GM18868 (cell line): ENCODE results near the gene ASB10.

ENCODE experiments used
- ATAC-seq: cut with Tn5 transposase; IDR thresholded peaks from one replicate; pipeline ENCODE4 v1.9.1; 2021; ENCODE audit warnings: mild to moderate bottlenecking, moderate library complexity; ENCODE audit not compliant: unreplicated experiment

ASB10 gene

DNA sequence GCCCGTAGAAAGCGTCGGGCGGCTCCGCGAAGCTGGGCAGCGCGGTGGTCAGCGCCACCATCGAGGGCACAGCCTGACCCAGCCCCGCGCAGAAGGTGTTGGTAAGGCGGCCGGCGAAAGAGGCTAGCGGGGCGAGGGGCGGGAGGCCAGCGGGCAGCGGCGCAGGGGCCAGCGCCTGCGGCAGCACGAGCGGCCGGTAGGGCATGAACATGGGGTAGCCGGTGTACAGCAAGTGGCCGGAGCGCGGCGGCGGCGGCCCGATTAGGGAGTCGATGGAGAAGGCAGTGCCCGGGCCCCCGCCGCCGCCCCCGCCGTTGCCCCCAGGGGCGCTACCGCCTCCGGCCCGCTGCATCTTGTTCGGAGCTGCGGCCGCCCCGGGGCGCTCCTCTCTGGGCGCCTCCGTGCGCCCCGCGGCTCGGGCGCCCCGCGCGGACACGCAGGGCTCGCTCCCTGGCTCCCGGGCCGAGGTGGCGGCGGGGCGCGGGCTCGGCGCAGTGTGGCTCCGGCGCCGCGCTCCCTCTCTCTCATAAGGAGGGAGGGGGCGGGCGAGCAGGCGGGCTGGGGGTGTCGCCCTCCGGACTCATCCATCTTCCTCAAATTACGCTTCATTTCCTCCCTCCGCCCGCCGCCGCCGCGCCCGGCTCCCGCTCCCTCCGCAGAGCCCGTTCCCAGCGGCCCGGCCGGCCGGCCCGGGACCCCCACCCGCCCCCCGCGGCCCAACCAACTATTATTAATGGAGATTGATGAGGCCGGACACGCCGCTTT is 19.7 kb downstream of the ASB10 start, which contains the start of gene GBX1:
Gene GBX1, minus strand, starts transcription at position 498 of the 765 bp plus-strand sequence. Its CDS starts 146 bp downstream, at position 352.
- no peak for ATAC-seq

DNA sequence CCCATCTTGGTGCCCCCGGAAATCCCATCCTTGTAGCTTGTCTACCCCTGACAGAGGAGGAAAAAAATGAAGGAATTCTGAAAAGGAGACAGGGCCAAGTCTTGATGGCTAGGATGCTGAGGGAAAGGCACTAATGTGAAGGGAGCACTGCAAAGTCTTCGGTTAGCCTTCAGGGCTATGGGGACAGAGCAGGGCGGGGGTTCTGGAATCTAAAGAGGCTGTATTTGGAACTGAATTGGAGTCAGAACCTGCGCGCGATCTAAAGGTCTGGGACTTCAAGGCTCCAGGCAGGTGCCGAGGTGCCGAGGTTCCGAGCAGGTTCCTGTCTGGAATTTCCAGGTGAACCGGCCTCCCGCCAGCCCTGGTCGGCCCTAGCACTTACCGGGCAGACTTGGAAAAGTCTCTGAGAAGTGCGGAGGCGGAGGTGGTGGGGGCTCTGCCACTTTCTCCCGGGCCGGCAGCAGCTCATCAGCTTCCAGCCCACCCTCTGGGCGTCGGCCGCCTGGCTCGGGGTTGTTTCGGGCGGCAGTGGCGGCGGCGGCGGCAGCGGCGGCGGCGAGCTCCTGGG is 20.3 kb downstream of the ASB10 start:
- ATAC-seq: no peak

DNA sequence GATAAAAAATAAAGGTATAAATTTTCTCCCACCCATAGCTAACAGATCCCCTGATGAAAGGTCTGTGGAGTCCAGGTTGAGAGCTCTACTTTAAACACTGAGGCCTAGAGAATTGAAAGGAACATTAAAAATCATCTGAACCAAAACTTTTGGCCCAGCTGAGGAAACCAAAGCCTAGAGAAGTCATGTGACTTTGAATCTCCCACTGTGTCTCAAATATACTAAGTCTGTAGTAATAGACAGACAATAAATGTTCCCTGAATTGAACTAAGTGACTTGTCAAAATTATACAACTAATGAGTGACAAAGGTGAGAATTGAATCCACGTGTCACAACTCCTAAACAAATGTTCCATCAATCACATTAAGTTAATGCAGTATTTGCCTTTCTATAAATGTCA is 25.3 kb downstream of the ASB10 start:
- no peak for ATAC-seq

DNA sequence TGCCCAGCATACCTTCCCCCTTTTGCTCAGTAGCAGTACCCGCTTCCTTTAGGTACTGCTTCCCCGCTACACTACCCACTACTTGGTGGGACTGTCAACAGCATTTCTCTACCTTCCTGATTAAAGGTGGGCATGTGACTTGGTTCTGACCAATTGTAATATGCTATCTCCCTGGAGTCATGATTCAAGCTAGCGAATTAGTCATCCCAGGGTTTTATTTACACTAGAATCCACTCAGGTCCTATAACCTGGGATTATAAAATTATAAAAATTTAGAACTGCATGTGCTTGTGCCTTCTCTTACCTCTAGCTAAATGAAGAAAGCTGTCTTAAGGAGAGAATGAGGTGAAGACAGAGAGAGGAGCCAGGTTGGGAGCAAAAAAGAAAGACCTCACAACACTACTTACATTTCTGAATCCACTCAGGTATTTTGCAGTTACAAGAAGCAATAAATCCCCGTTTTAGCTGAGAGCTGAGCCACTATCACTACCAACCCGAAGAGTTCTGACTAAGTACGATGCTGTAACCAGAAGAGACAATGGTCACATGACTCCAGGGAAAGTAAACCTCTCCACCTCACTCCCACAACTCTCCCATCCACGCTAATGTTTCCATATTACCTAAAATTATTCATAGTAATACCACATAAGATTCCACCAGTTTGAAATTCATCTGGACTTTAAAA is 29.3 kb downstream of the ASB10 start:
- no peak for ATAC-seq

DNA sequence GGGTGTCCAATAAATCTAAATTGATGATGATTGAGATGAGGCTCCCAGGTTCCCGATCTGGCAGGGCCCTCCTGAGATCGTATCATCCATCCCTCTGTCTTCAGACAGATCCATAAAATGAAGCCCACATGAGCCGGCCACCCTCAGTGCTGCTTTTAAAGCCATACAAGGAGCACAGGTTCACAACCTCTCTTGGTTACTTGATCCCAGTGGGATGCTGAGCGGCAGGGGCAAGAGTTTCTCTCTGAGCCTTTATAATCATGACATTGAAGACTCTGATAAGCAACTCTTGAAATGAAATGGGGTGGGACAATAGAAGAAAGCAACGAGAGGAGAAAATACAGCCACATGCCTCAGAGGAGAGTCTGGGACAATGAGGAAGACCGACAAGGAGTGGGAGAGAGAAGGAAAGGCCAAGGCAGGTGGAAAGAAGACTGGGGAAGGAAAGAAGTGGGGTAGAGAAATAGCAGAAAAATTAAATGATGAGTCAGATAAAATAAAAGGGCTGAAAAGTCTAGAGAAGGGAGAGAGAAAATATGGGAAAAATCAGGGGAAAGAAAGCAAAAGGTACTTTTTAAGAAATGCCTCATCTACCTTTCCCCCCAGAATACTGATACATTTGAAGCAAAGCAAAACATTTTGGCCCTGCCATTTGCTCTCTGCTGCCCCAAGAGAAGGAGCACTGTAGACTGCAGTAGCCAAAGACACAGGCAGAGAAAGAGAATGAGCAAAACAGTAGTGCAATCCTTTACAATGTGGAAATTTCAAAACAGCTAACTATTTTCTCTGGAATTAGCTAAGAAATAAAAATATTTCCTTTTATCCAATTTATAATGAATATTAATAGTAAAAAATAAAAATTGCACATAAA is 34.2 kb downstream of the ASB10 start:
- no peak for ATAC-seq

DNA sequence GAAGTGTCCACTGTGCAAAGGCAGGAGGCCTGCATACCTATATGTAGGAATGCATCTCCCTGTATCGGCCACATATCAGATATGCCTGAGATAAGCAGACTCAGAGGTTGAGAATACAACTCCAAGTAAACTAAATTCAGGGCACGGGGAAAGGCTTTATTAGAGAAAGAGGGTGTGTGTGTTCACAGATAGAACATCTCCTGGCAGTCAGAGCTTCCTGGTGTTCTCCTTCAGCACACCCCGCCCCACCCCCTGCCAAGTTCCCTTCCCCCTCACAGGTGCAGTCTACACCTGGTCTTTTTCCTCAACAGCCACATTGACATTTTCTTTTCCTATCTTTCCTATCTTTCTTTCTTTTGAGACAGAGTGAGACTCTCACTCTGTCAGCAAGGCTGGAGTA is 36.7 kb downstream of the ASB10 start:
- ATAC-seq: no peak

DNA sequence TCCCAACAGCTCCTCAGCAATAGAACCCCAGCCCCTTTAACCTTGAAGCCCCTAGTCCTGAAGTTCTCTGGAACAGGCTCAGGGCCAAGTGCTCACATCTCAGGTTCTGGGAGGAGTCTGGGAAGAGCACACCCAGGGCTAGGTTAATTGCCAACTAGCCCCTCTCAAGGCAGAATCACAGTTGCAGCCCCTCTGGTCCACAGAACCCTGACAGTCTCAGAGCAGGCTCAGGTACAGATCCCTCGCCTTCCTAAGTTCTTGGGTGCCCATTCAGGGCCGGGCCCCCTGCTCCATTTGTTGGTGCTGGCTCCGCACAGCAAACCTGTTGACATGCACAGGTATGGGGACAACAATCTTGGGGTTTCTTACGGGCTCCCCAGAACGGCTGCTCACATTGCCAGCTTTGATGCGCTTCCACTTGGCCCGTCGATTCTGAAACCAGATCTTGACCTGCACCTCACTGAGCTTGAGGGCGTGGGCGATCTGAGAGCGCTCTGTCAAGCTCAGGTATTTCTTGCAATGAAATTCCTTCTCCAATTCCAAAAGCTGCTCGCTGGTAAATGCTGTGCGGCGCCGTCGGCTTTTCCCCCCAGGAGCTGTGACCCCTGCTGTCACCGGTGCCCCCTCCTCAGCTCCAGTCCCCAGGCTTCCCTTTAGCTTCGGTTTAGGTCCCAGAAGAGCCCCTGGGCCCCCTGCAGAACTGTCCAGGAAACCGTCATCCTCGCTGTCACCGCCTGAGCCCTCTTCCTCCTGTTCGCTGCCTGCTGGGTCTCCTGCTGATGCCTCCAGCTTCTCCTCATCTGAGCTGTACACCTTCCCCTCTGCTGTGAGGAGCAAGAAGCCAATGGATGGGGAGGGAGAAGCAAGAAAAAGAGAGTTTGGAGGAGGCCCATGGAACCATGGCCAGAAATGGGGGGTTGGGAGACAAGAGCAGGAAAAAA is 38.5 kb downstream of the ASB10 start:
- no peak for ATAC-seq

DNA sequence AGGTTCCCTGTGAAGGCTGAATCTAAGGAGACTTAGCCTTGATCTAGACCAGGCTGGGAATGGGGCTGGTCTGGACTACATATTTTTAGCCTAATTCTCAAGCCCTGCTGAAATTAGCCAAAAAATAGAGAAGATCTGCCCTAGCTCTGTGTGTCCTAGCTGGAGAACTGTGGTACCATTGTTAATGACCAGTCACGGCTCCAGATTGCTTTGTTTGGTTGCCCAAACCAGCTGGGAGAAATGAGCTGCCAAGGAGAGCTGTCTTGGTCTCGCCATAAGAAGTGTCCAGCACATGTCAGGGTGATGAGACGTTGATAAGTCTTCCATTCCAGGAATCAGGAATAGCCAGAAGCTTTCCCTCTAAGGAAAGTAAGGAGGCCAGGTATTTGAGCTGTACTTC is 40.3 kb downstream of the ASB10 start:
- ATAC-seq: no peak

DNA sequence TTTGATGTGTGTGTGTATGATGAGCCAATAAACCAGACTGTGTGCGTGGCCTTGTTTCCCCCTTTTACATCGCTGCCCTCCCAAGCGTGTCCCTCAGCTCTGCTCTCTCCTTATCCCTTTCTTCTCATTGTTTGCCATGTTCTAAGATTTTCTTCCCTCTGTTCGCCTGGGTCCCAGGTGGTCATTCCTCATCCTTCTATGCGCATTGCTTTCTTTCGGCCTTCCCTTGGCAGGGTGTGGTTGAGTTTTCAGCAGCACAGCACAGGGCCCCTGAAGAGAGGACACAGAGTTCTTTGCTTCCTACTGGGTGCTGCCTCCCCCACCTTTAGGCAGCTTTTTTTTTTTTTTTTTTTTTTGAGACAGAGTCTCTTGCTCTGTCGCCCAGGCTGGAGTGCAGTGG is 42.7 kb downstream of the ASB10 start:
- ATAC-seq: no peak

DNA sequence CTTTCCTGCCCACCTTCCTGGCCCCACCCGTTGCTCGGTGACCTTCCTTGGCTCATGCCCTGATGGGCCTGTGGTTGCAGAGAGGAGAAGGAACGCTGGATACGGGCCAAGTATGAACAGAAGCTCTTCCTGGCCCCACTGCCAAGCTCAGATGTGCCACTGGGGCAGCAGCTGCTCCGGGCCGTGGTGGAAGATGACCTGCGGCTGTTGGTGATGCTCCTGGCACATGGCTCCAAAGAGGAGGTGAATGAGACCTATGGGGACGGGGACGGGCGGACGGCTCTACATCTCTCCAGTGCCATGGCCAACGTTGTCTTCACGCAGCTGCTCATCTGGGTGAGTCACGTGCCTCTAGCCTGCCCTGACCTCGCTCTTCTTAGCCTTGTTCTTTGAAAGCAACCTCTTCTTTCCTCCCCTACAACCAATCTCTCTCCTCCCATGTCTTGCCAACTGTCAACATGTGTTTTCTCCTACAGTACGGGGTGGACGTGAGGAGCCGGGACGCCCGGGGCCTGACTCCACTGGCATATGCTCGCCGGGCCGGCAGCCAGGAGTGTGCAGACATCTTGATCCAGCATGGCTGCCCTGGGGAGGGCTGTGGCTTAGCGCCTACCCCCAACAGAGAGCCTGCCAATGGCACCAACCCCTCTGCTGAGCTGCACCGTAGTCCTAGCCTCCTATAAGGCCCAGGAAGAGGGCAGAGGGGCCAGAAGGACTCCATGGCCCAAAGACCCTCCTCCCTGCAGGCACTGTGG is 43.6 kb downstream of the ASB10 start:
- no peak for ATAC-seq

DNA sequence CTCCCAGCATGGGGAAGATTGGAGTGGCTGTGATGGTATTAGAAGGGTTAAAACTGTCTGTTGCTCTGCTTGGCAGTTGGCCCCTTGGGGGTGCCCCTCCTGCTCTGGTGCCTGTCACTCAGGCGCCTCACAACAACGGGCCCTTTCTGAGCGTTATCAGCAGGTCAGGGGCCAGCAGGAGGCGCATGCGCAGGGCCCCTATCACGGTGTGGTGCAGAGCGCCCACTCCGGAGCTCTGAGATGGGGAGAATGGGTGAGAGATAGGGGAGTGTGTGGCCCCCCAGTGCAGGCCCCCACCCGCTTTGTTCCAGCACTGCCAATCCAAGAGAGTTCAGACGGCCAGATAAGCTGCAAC is 44.4 kb downstream of the ASB10 start:
- ATAC-seq: no peak

DNA sequence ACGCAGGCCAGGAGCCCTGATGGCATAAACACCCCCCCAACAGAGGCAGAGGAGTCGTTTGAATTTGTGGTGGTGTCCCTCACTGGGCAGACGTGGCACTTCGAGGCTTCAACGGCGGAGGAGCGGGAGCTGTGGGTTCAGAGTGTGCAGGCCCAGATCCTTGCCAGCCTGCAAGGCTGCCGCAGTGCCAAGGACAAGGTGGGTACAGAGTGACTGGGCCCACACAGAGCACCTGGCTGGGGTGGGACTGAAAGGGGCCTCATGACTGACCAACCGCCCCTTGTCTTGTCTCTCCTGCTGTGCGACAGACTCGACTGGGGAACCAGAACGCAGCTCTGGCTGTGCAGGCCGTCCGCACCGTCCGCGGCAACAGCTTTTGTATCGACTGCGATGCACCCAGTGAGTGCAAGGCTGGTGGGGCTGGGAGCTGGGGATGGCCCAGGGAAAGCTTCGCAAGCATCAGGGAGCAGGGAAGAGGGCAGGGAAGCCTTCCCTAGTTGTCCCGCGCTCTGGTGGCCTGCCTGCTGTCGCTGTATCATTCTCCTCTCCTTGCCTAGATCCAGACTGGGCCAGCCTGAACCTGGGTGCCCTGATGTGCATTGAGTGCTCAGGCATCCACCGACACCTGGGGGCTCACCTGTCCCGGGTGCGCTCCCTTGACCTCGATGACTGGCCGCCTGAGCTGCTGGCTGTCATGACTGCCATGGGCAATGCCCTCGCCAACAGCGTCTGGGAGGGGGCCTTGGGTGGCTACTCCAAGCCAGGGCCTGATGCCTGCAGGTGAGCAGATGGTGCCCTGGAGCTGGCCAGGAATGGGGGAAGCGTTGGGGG is 45.0 kb downstream of the ASB10 start:
- ATAC-seq: no peak

DNA sequence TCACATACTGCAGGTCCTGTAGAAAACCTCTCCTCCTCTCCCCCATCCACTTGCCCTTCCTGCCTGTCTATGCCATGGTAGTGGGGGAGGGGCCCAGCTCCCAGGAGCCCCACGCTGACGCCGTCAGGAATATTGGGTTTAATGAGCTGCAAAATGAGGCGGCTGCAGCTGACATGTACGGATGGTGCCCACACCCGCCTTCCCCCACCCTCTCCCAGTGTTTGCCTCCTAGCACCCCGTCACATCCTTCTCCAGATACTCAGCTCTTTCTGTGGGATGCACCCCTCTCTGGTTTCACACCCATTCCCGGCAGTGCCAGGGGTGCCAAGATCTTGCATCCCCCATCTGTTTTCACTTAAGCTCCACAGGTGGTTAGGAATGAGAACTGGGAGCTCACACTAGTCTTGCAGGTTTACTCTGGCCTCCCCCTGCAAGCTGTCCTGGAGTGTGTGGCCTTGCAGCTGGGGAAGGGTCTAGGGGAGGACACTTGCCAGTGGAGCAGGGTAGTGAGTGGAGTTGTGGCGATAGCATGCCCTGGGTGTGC is 45.7 kb downstream of the ASB10 start:
- ATAC-seq: no peak

DNA sequence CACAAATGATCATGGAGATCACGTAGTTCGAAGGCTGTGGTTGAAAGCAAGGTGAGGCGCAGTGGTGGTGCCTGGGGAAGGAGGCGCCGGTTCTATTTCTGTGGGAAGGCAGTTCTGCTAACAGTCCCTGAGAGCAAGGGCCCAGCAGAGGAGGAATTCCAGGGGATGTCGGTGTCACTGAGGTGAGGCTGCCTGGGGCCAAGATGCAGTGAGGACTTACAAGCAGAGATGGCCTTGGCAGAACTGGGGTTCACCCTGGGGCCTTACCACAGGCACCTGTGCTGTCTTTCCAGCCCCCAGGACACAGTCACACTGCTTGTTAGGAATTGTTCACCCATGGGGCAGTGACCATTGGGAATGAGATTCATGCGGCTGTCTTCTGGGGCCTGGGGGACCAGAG is 46.2 kb downstream of the ASB10 start:
- ATAC-seq: no peak

DNA sequence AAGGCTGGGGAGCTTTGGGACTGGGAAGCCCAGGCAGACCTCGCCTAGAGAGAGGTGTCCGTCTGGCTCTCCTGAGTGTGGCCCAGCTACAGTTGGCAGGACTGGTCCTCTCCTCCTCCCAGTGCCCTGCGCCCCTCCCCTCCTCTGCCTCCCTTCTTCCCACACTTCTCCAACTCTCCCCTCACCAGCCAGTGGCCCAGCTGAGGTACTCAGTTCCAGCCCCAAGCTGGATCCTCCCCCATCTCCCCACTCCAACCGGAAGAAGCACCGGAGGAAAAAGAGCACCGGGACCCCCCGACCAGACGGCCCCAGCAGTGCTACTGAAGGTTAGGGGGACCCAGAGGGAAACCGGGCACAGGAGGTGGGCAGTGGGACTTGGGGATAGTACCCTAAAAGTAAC is 47.3 kb downstream of the ASB10 start:
- ATAC-seq: no peak

DNA sequence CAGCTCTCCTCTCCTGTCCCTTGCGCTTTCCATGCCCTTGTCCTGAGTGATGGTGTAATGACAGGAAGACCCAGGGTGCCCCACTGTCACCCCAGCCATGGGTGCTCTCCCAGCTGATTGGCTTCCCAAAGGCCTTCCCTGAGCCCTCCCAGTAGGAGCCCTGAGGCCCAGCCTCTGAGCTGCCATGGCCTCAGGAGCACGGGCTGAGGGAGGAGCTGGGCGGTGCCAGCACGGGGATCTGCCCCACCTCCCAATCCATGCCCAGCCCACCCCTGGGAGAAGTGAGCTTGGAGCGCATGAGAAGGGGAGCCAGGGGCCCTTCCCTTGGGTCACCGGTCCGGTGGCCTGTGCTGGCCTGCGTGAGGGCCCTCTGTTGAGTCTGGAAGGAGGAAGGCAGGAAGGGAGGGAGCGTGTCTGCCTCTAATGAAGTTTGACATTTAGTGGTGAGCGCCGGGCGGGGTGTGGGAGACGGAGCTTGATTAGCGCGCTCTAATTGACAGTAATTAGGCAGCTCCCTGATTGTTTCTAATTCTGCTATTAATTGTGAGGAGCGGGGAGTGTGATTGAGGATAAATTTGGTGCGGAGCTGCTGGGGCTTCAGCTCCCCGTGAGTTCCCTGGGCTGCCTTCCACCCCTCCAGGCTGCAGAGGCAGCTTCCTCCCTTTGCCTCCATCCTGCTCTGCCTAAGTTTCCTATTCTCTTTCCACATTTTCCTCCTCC is 47.8 kb downstream of the ASB10 start:
- ATAC-seq: no peak

DNA sequence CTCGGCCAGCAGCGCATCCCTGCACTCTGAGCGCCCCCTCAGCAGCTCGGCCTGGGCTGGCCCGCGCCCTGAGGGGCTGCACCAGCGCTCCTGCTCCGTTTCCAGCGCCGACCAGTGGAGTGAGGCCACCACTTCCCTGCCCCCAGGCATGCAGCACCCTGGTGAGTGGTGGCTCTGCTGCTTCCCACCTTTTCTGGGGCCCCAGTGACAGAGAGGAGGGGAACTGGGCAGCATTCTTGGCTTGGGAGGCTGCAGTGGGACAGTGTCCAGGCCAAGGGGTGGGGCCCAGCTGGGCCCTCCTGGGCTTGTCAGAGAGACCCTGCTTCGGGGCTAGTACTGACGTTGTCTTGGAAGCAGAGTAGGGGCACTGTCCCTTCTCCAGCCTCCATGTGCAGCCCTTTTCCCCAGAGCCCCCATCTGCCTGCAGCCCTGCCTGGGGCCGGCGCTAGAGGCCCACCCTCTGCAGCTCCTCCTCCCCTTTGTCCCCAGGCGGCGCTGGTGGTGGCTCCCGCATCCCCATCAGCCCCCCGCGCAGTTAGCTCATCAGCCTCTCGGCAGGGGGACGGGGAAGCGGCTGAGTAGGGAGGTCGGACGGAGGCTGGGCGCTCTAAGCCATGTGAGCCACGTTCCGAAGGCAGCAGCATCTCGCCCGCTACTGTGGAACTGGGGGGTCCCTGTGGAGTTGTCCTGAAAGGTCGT is 48.7 kb downstream of the ASB10 start:
- ATAC-seq: no peak
